GM12873 (cell line): ENCODE measurements around the gene ALAS1.

Experiments
- CTCF ChIP-seq: IDR thresholded peaks from 2 replicates; pipeline ENCODE4 v1.5.1; 2012; ENCODE audit warnings: low read depth, mild to moderate bottlenecking, moderate library complexity, low read length, control low read depth; ENCODE audit not compliant: insufficient read depth; ENCODE audit errors: missing control alignments

Gene ALAS1

DNA sequence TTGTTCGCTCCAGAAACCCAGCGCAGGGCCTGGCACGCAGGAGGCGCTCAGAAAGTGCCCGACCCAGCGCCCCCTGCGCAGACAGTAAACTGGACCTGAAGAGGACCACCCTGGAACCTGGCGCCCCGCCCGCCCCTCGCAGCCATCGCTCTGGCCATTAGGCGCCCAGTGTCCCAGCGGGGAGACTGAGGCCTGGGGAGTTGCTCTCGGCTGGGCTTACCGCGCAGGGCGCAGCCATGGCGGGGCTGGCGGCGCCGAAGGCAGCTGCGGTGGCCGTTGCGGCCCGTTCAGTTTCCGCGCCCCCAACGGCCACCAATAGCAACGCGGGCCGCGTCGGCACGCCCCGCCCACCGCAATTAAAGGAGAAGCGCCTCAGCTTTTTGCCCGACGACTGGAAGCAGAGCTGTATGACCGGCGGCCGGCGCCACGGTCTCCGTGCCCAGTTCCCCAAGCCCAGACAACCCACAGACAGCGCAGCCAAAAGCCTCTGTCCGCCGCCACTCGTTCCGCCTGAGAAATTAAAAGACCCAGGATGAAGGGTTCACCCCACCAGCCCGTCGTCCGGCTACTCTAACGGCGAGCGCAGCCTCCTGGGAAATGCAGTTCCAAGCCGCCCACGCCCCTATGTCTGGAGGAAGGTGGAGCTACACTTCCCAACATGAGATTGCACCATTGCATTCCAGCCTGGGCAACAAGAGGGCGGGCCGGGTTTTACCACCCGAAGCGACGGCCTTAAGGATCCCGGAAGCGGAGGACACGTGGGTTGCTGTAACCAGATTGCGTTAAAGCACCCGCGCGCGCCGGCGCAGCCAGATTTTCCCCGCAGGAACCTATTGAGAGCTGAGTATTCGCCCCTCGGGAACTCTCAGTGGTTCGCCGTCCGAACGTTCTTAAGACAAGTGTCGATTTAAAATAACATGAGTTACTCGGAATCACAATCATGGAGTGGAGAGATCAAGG is 43.5 kb upstream of the ALAS1 start, which contains the start of gene POC1A:
Gene POC1A, minus strand, starts transcription at position 289 of the 960 bp plus-strand sequence. Its CDS starts 51 bp downstream, at position 238.
- no peak for TF ChIP-seq CTCF

DNA sequence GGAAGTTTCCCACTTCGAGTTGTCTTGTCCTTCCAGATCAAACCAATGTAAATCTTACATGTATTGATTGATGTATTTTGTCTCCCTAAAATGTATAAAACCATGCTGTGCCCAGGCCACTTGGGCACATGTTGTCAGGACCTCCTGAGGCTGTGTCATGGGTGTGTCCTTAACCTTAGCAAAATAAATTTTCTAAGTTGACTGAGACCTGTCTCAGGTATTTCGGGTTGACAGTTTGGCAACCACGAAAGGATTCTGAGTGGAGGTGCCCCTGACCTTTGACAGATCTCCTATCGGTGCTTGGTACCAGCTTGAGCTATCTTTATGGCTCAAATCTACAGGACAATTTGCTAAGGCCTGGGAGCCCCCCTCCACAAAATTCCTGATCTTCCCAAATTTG is 42.0 kb upstream of the ALAS1 start:
- no peak for TF ChIP-seq CTCF

DNA sequence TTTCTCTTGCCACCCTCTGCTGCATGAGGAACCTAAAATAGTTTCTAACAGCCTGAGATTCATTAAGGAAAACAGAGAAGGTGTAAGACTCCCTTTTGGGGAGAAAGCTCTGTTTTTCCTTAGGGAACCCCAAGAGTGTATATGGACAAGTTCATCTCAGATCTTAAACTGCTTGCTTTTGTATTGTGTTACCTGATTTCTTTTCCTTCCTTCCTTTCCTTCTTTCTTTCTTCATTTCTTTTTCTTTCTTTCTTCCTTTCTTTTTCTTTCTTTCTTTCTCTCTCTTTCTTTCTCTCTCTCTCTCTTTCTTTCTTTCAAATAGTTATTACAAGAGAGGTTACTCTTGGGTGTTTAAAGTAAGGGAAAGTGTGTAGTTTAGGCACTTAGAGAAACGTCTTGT is 38.5 kb upstream of the ALAS1 start:
- TF ChIP-seq CTCF, result no peak

DNA sequence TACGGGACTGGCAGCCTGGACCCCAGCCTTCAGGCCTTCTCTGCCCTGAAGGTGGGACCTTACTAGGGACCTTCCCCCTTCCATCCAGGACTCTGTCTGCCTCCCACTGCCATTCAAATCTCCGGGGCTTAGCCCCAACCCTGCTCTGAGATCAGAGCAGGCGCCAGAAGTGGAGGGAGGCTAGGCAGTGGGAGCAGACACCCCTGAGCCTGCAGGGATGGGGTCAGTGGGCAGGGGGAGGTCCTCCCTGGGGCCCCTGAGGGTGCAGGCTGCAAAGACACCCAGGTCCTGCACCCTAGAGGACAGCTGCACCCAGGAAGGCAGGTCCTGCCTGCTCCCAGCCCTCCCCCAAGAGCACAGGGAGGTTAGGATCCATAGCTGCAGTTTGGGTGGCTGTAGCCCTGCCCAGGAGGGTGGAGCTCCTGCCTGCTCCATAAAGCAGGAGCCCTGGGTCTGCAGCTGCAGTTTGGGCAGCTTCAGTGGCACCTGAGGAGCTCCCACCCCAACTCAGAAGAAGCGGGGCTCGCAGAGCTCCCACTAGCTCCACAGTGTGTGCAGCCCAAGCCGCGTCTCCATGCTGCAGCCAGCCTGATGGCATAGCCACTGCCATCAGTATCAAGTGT is 35.6 kb upstream of the ALAS1 start:
- TF ChIP-seq CTCF, result no peak

- TF ChIP-seq CTCF, result no peak
These were observed 30.7 kb upstream of the ALAS1 start for GRCh38 chr3:52167240-52167639.

DNA sequence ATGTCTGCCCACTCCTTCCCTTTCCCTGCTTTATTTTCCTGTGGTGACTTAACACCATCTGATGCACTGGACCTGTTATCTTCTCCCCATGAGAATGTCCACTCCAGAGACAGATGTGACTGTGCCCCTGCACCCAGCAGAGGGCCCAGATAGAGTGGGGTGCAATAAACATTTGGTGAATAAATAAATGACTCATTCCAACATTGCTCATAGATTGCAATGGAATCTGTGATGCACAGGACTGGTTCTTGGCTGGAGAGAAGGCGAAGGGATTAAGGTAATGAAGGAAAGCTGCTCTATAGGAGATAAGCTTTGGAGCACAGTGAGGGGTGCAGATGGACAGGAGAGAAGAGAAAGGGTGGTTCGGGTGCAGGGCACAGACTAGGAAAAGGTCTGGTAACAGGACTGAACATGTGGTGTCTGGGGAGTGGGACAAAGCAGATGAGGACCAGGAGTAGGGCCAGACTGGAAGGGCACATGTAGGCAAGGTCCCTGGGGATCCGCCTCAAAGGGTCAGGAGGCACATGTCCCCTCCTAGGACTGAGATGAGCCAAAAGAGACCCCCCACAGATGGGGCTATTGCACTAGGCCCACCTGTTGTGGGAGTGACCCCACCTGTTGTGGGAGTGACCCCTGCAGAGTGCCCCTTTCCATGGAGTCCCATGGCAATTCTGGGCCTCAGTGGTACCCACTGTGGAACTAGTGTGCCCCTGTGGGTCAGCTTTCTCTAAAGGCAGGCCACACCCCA is 26.3 kb upstream of the ALAS1 start:
- no peak for TF ChIP-seq CTCF
